Astrocyte (in vitro differentiated cells and primary cell): ENCODE results near the gene ABCB8. TPM values are rescaled to one million over a fixed set of nuclear protein-coding genes. Genes with fewer than 3 reads are reported as not detected.

Source experiments
- DNase-seq: peaks from one replicate; pipeline ENCODE4 v3.0.0-alpha.2; 2010; ENCODE audit warnings: low read depth
- FAIRE-seq: peaks from 2 replicates; lab custom pipeline; 2011; peaks lifted over from hg19 to GRCh38; lab: Jason Lieb, UNC
- H2AFZ ChIP-seq: 2 replicates; pipeline ENCODE4 v1.6.0; 2012; ENCODE audit warnings: low read depth, low read length, inconsistent platforms
- H3K27ac ChIP-seq: 2 replicates; pipeline ENCODE4 v1.5.1; 2011; ENCODE audit warnings: low read depth, low read length, inconsistent platforms
- H3K27me3 ChIP-seq: 2 replicates; pipeline ENCODE4 v1.6.0; 2011; ENCODE audit warnings: low read length, inconsistent platforms; ENCODE audit not compliant: insufficient read depth
- H3K36me3 ChIP-seq: 2 replicates; pipeline ENCODE4 v1.5.1; 2011; ENCODE audit warnings: low read length, inconsistent platforms; ENCODE audit not compliant: insufficient read depth
- H3K4me1 ChIP-seq: 2 replicates; pipeline ENCODE4 v1.5.1; 2011; ENCODE audit warnings: low read length, inconsistent platforms; ENCODE audit not compliant: insufficient read depth
- H3K4me2 ChIP-seq: 2 replicates; pipeline ENCODE4 v1.6.0; 2012; ENCODE audit warnings: low read length, inconsistent platforms
- H3K4me3 ChIP-seq: 2 replicates; pipeline ENCODE4 v1.5.1; 2011; ENCODE audit warnings: low read depth, mild to moderate bottlenecking, low read length, inconsistent platforms; ENCODE audit not compliant: insufficient read depth
- H3K79me2 ChIP-seq: 2 replicates; pipeline ENCODE4 v1.6.0; 2012; ENCODE audit warnings: mild to moderate bottlenecking, low read length, inconsistent platforms; ENCODE audit not compliant: insufficient read depth
- H3K9ac ChIP-seq: 2 replicates; pipeline ENCODE4 v1.6.0; 2012; ENCODE audit warnings: mild to moderate bottlenecking, low read length, inconsistent platforms
- H3K9me3 ChIP-seq: 2 replicates; pipeline ENCODE4 v1.5.1; 2012; ENCODE audit warnings: low read depth, mild to moderate bottlenecking, low read length, inconsistent platforms; ENCODE audit not compliant: insufficient read depth
- H4K20me1 ChIP-seq: 2 replicates; pipeline ENCODE4 v1.6.0; 2012; ENCODE audit warnings: low read length, inconsistent platforms; ENCODE audit not compliant: insufficient read depth
- H3K27ac Mint-ChIP-seq: one replicate; pipeline ENCODE4 v1.8.0; 2021; ENCODE audit warnings: mild to moderate bottlenecking, mixed read lengths; ENCODE audit not compliant: unreplicated experiment
- H3K27me3 Mint-ChIP-seq: one replicate; pipeline ENCODE4 v1.8.0; 2021; ENCODE audit warnings: low read depth, mixed read lengths; ENCODE audit not compliant: unreplicated experiment
- H3K36me3 Mint-ChIP-seq: one replicate; pipeline ENCODE4 v1.8.0; 2021; ENCODE audit warnings: low read depth, mixed read lengths; ENCODE audit not compliant: unreplicated experiment
- H3K4me1 Mint-ChIP-seq: one replicate; pipeline ENCODE4 v1.8.0; 2021; ENCODE audit warnings: low read depth, mixed read lengths; ENCODE audit not compliant: unreplicated experiment
- H3K4me3 Mint-ChIP-seq: one replicate; pipeline ENCODE4 v1.8.0; 2021; ENCODE audit warnings: mild to moderate bottlenecking, moderate library complexity, mixed read lengths; ENCODE audit not compliant: unreplicated experiment
- H3K9me3 Mint-ChIP-seq: one replicate; pipeline ENCODE4 v1.8.0; 2021; ENCODE audit warnings: mild to moderate bottlenecking, mixed read lengths; ENCODE audit not compliant: unreplicated experiment
- EZH2 ChIP-seq: IDR thresholded peaks from 2 replicates; pipeline ENCODE4 v1.6.1; 2012; ENCODE audit warnings: mild to moderate bottlenecking, low read length, inconsistent platforms; ENCODE audit not compliant: insufficient read depth
- total RNA-seq: library from RNA; stranded (reverse); gene quantifications from 2 replicates; pipeline ENCODE4 v1.2.1, GENCODE V29; 2021
- TF ChIP-seq, protein P1 (sequence below): IDR thresholded peaks from 2 replicates; pipeline ENCODE4 v1.5.1; 2011; ENCODE audit warnings: low read depth, mild to moderate bottlenecking, inconsistent platforms, low read length, moderate library complexity; ENCODE audit not compliant: insufficient read depth

ABCB8 gene
- total RNA-seq, 1 donor from 2014 or later: 53.3 TPM

DNA sequence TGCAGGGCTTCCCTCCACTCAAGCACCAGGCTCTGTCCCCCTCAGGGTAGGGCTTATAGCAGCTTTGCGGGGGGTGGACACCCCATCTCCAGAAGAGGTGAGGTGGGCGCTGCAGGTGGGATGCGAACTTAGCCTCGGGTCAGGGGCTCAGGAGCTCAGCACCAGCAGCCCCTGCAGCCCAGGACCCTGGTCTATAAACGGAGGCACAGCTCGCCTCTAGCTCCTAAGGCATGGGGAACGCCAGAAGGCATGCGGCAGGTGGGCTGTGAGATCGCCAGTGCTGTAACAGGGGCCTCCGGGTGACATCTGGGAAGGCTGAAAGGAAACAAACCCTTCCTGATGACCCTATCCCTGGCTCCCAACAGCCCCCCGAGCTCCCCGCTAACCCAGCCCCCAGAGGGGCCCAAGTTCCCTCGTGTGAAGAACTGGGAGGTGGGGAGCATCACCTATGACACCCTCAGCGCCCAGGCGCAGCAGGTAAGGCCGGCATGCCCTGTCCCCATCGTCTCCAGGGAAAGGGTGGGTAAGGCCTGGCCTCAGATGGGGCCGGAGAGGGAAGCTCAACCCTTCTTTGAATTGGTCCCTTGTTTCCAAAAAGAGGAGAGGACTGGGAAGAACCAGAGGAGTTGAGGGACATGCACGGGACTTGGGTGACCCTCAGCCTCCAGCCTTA, 33.3 kb upstream of the ABCB8 start:
- Histone ChIP-seq H2AFZ (no peak overlapping the region), H3K36me3 (no peaks in the 10 kb centered on the region), H4K20me1 (no peaks in the 10 kb centered on the region), H3K79me2 (no peaks in the 10 kb centered on the region), H3K9ac (no peak overlapping the region), H3K27me3 (no peaks in the 10 kb centered on the region), H3K4me2 (no peak overlapping the region), H3K27ac (no peak overlapping the region), H3K4me1 (no peaks in the 10 kb centered on the region), H3K4me3 (no peak overlapping the region), H3K9me3 (peaks cover 6% of the 10 kb centered on the region)
- Mint-ChIP-seq H3K27me3 (peaks cover 7% of the 10 kb centered on the region), H3K36me3 (peaks cover 4% of the 10 kb centered on the region), H3K4me1 (no peaks in the 10 kb centered on the region), H3K27ac (no peak overlapping the region), H3K4me3 (no peak overlapping the region), H3K9me3 (peaks cover 19% of the 10 kb centered on the region)
- FAIRE-seq (no peak), DNase-seq (no peak)
- TF ChIP-seq, protein P1, sequence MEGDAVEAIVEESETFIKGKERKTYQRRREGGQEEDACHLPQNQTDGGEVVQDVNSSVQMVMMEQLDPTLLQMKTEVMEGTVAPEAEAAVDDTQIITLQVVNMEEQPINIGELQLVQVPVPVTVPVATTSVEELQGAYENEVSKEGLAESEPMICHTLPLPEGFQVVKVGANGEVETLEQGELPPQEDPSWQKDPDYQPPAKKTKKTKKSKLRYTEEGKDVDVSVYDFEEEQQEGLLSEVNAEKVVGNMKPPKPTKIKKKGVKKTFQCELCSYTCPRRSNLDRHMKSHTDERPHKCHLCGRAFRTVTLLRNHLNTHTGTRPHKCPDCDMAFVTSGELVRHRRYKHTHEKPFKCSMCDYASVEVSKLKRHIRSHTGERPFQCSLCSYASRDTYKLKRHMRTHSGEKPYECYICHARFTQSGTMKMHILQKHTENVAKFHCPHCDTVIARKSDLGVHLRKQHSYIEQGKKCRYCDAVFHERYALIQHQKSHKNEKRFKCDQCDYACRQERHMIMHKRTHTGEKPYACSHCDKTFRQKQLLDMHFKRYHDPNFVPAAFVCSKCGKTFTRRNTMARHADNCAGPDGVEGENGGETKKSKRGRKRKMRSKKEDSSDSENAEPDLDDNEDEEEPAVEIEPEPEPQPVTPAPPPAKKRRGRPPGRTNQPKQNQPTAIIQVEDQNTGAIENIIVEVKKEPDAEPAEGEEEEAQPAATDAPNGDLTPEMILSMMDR: no peak
- no peak for TF ChIP-seq EZH2

DNA sequence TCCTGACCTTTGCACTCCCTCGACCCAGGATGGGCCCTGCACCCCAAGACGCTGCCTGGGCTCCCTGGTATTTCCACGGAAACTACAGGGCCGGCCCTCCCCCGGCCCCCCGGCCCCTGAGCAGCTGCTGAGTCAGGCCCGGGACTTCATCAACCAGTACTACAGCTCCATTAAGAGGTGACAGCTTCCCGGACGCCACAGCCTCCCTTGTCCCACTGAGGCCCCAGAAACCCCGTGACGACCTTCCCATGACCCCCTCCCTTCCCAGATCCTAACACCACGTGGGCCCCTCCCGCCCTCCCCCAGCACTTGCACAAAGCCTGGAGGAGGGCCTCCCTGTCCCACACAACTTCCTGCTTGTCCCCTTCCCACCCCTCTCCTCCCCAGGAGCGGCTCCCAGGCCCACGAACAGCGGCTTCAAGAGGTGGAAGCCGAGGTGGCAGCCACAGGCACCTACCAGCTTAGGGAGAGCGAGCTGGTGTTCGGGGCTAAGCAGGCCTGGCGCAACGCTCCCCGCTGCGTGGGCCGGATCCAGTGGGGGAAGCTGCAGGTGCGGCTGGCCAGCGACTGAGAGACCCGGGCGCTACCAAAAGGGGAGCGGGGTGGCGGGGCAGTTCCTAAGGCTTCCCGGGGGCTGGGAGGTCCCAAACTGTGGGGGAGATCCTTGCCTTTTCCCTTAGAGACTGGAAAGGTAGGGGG, 31.7 kb upstream of the ABCB8 start:
- Mint-ChIP-seq H3K9me3 (peaks cover 4% of the 10 kb centered on the region), H3K4me1 (no peaks in the 10 kb centered on the region), H3K27ac (no peak overlapping the region), H3K27me3 (peaks cover 9% of the 10 kb centered on the region), H3K4me3 (no peak overlapping the region), H3K36me3 (no peaks in the 10 kb centered on the region)
- no peak overlapping the region for H3K9ac ChIP-seq
- no peak overlapping the region for H3K4me3 ChIP-seq
- no peaks in the 10 kb centered on the region for H3K4me1 ChIP-seq
- H4K20me1 ChIP-seq: no peaks in the 10 kb centered on the region
- no peaks in the 10 kb centered on the region for H3K27me3 ChIP-seq
- no peak overlapping the region for H3K27ac ChIP-seq
- no peaks in the 10 kb centered on the region for H3K36me3 ChIP-seq
- H3K9me3 ChIP-seq: no peaks in the 10 kb centered on the region
- FAIRE-seq (no peak), DNase-seq (no peak)
- no peaks in the 10 kb centered on the region for H3K79me2 ChIP-seq
- no peak overlapping the region for H2AFZ ChIP-seq
- no peak for TF ChIP-seq EZH2
- TF ChIP-seq, protein P1: no peak
- H3K4me2 ChIP-seq: no peak overlapping the region

DNA sequence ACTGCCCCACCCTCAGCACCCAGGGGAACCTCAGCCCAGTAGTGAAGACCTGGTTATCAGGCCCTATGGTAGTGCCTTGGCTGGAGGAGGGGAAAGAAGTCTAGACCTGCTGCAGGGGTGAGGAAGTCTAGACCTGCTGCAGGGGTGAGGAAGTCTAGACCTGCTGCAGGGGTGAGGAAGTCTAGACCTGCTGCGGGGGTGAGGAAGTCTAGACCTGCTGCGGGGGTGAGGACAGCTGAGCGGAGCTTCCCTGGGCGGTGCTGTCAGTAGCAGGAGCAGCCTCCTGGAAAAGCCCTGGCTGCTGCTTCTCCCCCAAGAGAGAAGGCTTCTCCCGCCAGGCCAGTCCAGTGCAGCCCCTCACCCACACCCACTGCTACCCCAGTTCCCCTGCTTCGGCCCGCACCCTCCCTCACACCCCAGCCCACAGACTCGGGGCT, 31.2 kb upstream of the ABCB8 start:
- no peak overlapping the region for H2AFZ ChIP-seq
- H4K20me1 ChIP-seq: no peaks in the 10 kb centered on the region
- no peaks in the 10 kb centered on the region for H3K27me3 ChIP-seq
- H3K36me3 Mint-ChIP-seq: no peaks in the 10 kb centered on the region
- H3K4me3 ChIP-seq: no peak overlapping the region
- H3K27ac Mint-ChIP-seq: no peak overlapping the region
- H3K36me3 ChIP-seq: no peaks in the 10 kb centered on the region
- no peaks in the 10 kb centered on the region for H3K79me2 ChIP-seq
- H3K9ac ChIP-seq: no peak overlapping the region
- no peaks in the 10 kb centered on the region for H3K4me1 Mint-ChIP-seq
- TF ChIP-seq EZH2: no peak
- TF ChIP-seq, protein P1: no peak
- peaks cover 3% of the 10 kb centered on the region for H3K9me3 Mint-ChIP-seq
- no peak overlapping the region for H3K4me3 Mint-ChIP-seq
- H3K9me3 ChIP-seq: no peaks in the 10 kb centered on the region
- DNase-seq (no peak), FAIRE-seq (no peak)
- H3K4me2 ChIP-seq: no peak overlapping the region
- no peak overlapping the region for H3K27ac ChIP-seq
- H3K4me1 ChIP-seq: no peaks in the 10 kb centered on the region
- peaks cover 11% of the 10 kb centered on the region for H3K27me3 Mint-ChIP-seq
